ENCODE measurements around the gene SRMS.

DNA sequence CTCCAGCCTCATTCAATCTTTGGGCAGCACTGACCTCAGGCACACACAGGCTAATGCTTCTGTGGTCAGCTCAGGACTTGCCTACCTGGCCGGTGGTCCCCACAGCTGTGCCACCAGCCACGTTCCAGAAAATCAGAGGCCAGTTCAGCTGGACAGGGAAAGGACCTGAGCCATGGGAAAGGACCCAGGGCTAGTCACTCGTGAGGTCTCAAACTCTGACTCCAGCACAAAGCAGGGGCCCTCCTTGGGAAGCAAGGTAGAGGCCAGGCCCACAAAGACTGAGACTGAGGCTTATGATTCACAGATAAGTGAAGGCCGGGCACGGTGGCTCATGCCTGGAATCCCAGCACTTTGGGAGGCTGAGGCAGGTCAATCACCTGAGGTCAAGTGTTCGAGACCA, 48.9 kb upstream of the SRMS start:
- TF ChIP-seq, protein P1, sequence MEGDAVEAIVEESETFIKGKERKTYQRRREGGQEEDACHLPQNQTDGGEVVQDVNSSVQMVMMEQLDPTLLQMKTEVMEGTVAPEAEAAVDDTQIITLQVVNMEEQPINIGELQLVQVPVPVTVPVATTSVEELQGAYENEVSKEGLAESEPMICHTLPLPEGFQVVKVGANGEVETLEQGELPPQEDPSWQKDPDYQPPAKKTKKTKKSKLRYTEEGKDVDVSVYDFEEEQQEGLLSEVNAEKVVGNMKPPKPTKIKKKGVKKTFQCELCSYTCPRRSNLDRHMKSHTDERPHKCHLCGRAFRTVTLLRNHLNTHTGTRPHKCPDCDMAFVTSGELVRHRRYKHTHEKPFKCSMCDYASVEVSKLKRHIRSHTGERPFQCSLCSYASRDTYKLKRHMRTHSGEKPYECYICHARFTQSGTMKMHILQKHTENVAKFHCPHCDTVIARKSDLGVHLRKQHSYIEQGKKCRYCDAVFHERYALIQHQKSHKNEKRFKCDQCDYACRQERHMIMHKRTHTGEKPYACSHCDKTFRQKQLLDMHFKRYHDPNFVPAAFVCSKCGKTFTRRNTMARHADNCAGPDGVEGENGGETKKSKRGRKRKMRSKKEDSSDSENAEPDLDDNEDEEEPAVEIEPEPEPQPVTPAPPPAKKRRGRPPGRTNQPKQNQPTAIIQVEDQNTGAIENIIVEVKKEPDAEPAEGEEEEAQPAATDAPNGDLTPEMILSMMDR (IDR thresholded peaks at IDR 0.05), result no peak
- TF ChIP-seq EZH2 (IDR thresholded peaks at IDR 0.05), result no peak

All from neural progenitor cell (in vitro differentiated cells).